Activated CD4-positive, alpha-beta T cell treated with anti-CD3 and anti-CD28 coated beads, Interleukin-2, amount 10 ng/mL, durations not matched to agents 7 days and 5 days (primary cell): ENCODE measurements around the gene PDE4D. TPM values are rescaled to one million over a fixed set of nuclear protein-coding genes. Genes with fewer than 3 reads are reported as not detected.

Experiments used
- CTCF ChIA-PET: fragments of 350-600 bp; sonication (Branson Sonifier 250); formaldehyde crosslinking; loops from one replicate; lab custom pipeline; 2021; ENCODE audit warnings: antibody characterized with exemption; lab: Charles Lee
- POLR2A ChIA-PET: fragments of 350-600 bp; sonication (Branson Sonifier 250); formaldehyde crosslinking; loops from one replicate; lab custom pipeline; 2021; ENCODE audit warnings: antibody characterized with exemption; lab: Charles Lee
- DNase-seq: peaks from one replicate; pipeline ENCODE4 v3.0.0-alpha.2; 2020
- H3K27ac Mint-ChIP-seq: one replicate; pipeline ENCODE4 v1.8.0; 2021; ENCODE audit warnings: mild to moderate bottlenecking, moderate library complexity, mixed read lengths
- H3K27me3 Mint-ChIP-seq: one replicate; pipeline ENCODE4 v1.8.0; 2021; ENCODE audit warnings: mixed read lengths
- H3K36me3 Mint-ChIP-seq: one replicate; pipeline ENCODE4 v1.8.0; 2021; ENCODE audit warnings: low read depth, mixed read lengths
- H3K4me1 Mint-ChIP-seq: one replicate; pipeline ENCODE4 v1.8.0; 2021; ENCODE audit warnings: mixed read lengths
- H3K4me3 Mint-ChIP-seq: one replicate; pipeline ENCODE4 v1.8.0; 2021; ENCODE audit warnings: mild to moderate bottlenecking, moderate library complexity, mixed read lengths
- H3K9me3 Mint-ChIP-seq: one replicate; pipeline ENCODE4 v1.8.0; 2021; ENCODE audit warnings: mixed read lengths
- total RNA-seq, 2 experiments: library from RNA; stranded (reverse); gene quantifications; one replicate each; pipeline ENCODE4 v1.2.3, GENCODE V29; 2021

Gene PDE4D
- total RNA-seq, 2 experiments from 2014 or later: 62.0 to 67.8 TPM

DNA sequence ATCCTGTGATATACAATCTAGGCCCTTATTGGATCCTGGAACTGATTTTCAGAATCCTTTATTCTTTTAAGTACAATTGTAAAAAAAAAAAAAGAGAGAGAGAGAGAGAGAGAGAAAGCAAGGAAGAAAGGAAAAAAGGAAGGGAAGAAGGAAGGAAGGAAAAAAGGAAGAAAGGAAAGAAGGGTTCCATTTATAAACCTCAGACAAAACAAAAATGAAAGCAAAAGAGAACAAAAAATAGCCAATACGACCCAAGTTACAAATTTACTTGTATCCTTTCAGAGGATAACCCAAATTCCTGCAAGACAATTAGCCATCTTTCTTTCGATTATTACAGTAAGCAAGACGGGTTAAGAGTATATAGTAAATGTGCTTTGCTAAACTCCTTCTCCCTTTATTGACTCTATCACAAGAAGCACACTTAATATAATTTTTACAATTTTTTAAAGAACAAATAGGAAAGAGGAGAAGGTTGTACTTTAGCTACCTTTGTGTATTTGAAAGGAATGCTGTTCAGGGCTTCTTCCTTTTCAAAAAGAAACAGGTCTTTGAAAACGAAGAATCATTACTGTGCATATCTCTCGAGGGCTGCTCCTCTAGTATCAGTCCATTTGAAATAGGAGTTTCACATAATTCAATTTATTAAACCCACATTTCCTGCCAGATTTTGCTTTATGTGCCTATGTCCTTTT lies 767.4 kb downstream of the PDE4D start:
- H3K4me3 Mint-ChIP-seq: no peak overlapping the region
- no peak overlapping the region for H3K27ac Mint-ChIP-seq
- ChIA-PET CTCF (interaction anchor here (0.9 kb wide), 1 partner anchor 90 kb away, joined by 3 read pairs; no protein-coding TSS in a partner anchor), POLR2A (interaction anchor here (1.2 kb wide), 1 partner anchor 90 kb away, joined by 4 read pairs; no protein-coding TSS in a partner anchor)
- DNase-seq: no peak
- H3K4me1 Mint-ChIP-seq: peaks cover 10% of the 10 kb centered on the region
- peaks cover 6% of the 10 kb centered on the region for H3K36me3 Mint-ChIP-seq
- peaks cover 4% of the 10 kb centered on the region for H3K9me3 Mint-ChIP-seq
- no peaks in the 10 kb centered on the region for H3K27me3 Mint-ChIP-seq

DNA sequence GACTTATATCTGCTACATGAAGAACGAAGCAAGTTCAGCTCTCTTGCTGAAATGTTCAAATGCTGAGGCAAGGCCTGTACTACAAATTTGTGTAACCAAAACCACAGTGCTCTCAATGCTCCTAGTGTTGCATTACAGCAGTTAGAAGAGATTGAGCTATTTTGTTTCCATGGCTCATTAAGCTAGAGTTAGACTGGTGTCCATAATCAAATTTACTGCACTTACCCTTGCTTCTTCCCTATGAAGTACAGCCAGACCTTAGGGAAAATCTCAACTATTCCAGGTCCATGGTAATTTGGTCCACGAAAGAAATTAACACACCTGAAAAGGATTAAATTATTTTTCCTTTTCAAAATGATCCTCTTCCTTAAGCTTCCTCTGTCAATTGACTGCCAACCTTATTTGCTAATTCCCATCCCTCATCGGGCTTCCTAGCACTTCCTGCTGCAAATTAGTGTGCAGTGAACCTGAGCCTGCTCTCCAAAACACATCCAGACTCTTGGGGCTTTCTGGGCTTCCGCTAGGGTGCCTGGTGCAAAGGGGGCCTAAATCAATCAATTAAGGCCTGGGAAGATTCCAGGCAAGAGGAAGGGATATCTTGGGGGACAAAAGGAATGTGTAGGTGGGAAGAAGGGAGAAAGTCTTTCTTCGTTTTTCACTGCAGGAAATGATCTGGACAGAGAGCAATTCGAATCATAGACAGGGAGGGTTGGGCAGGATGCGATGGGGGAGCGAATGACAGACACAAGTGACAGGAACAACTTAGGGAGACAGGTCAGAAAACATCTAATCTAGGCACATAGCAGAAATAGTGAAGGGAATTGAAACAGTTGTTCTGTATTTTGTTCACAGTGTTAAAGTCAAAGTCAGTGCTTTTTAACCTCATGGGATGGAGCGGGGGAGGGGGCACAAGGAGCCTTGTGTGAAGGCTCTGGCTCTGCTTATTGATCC lies 768.2 kb downstream of the PDE4D start:
- H3K36me3 Mint-ChIP-seq: peaks cover 10% of the 10 kb centered on the region
- H3K9me3 Mint-ChIP-seq: peaks cover 4% of the 10 kb centered on the region
- no peak overlapping the region for H3K27ac Mint-ChIP-seq
- H3K4me3 Mint-ChIP-seq: no peak overlapping the region
- DNase-seq: peak; percentile 47
- peaks cover 9% of the 10 kb centered on the region for H3K4me1 Mint-ChIP-seq
- ChIA-PET POLR2A (interaction anchor here (1.1 to 1.8 kb wide), 4 partner anchors 26 to 89 kb away, joined by 3 to 14 read pairs (median 8); no protein-coding TSS in a partner anchor), CTCF (interaction anchor here (1.0 to 2.7 kb wide), 8 partner anchors 10 to 93 kb away, joined by 3 to 11 read pairs (median 6); no protein-coding TSS in a partner anchor)
- H3K27me3 Mint-ChIP-seq: no peaks in the 10 kb centered on the region

GRCh38 chr5:59123595-59124561 lies 769.6 kb downstream of the PDE4D start:
- H3K4me1 Mint-ChIP-seq: peaks cover 11% of the 10 kb centered on the region
- peak; percentile 54 for DNase-seq
- peaks cover 4% of the 10 kb centered on the region for H3K9me3 Mint-ChIP-seq
- POLR2A ChIA-PET: interaction anchor here (0.5 to 1.8 kb wide), 5 partner anchors 24 to 1947 kb away, joined by 3 to 14 read pairs (median 4); no protein-coding TSS in a partner anchor
- H3K36me3 Mint-ChIP-seq: peaks cover 7% of the 10 kb centered on the region
- CTCF ChIA-PET: interaction anchor here (0.6 to 2.7 kb wide), 19 partner anchors 8 to 237 kb away, joined by 3 to 11 read pairs (median 4); no protein-coding TSS in a partner anchor
- H3K27ac Mint-ChIP-seq: no peak overlapping the region
- H3K4me3 Mint-ChIP-seq: no peak overlapping the region
- H3K27me3 Mint-ChIP-seq: no peaks in the 10 kb centered on the region

- H3K4me1 Mint-ChIP-seq: peaks cover 11% of the 10 kb centered on the region
- H3K36me3 Mint-ChIP-seq: peaks cover 7% of the 10 kb centered on the region
- DNase-seq: no peak
- ChIA-PET CTCF (interaction anchor here (0.6 to 2.0 kb wide), 3 partner anchors 9 to 13 kb away, joined by 3 to 12 read pairs (median 3); no protein-coding TSS in a partner anchor), POLR2A (no interaction called here)
- H3K27me3 Mint-ChIP-seq: no peaks in the 10 kb centered on the region
- no peak overlapping the region for H3K4me3 Mint-ChIP-seq
- no peak overlapping the region for H3K27ac Mint-ChIP-seq
- peaks cover 4% of the 10 kb centered on the region for H3K9me3 Mint-ChIP-seq
Measured at GRCh38 chr5:59119480-59119879, 774.0 kb downstream of the PDE4D start.

GRCh38 chr5:59117320-59117719 lies 776.2 kb downstream of the PDE4D start:
- Mint-ChIP-seq H3K27me3 (no peaks in the 10 kb centered on the region), H3K4me3 (no peak overlapping the region), H3K9me3 (peaks cover 6% of the 10 kb centered on the region), H3K27ac (no peak overlapping the region), H3K36me3 (peaks cover 7% of the 10 kb centered on the region), H3K4me1 (peaks cover 13% of the 10 kb centered on the region)
- ChIA-PET POLR2A (no interaction called here), CTCF (no interaction called here)
- DNase-seq: no peak

DNA sequence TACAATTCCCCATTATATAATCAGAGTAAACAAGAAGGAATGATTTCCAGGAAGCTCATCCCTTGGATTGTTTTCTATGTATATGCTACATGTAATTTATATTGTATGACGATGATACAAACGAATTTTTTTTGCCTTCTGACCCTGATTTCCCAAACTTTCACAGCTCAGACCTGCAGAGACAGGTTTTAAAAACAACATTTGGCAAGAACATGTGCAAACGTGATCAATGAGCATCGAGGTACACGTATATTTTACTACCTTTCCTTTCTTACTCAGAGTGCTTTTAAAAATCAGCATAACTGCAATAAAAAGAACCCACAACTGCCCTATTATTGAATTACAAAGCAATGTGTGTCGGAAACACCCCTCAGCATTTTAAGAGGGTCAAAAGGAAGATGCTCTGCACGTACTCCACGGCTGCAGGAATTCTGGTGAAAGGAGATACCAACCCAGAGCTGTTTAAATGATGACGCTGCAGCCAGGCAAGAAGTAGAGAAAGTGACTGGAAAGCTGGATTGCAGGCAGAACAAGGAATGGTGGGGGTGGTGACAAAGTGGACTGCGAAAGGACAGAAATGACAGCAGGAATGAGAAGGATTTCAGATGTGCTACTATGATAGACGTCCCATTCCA lies 777.2 kb downstream of the PDE4D start:
- Mint-ChIP-seq H3K4me1 (peaks cover 14% of the 10 kb centered on the region), H3K27me3 (no peaks in the 10 kb centered on the region), H3K27ac (no peak overlapping the region), H3K36me3 (peaks cover 4% of the 10 kb centered on the region), H3K4me3 (no peak overlapping the region), H3K9me3 (peaks cover 10% of the 10 kb centered on the region)
- CTCF ChIA-PET: interaction anchor here (1.2 to 1.3 kb wide), 2 partner anchors 8 to 13 kb away, joined by 5 to 7 read pairs; no protein-coding TSS in a partner anchor
- DNase-seq: no peak
- POLR2A ChIA-PET: no interaction called here

- ChIA-PET POLR2A (no interaction called here), CTCF (interaction anchor here (0.7 to 1.3 kb wide), 3 partner anchors 9 to 49 kb away, joined by 3 to 7 read pairs (median 5); no protein-coding TSS in a partner anchor)
- peaks cover 10% of the 10 kb centered on the region for H3K9me3 Mint-ChIP-seq
- H3K36me3 Mint-ChIP-seq: no peaks in the 10 kb centered on the region
- H3K27me3 Mint-ChIP-seq: no peaks in the 10 kb centered on the region
- H3K4me1 Mint-ChIP-seq: peaks cover 7% of the 10 kb centered on the region
- H3K4me3 Mint-ChIP-seq: no peak overlapping the region
- no peak for DNase-seq
- H3K27ac Mint-ChIP-seq: no peak overlapping the region
Measured at GRCh38 chr5:59115345-59115744, 778.2 kb downstream of the PDE4D start.

DNA sequence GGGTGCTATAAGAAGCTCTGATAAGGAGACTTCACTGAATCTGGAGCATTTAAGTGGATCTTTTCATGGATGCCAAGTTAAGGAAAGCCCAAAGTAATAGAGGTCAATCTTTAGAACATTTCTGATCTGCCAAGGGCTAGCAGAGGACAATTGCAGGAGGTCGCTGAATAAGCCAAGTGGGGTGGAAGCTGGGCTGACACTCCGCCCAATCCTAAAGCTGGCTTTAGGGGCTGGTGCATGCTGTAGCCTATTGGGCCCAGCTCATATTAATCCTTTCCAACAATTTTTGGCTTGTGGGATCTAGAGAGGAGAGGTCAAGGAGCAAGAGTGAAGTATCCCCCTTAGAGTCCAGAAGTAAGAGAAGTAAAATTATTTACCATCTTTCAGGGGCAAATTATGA lies 784.1 kb downstream of the PDE4D start:
- CTCF ChIA-PET: interaction anchor here (0.9 to 2.9 kb wide), 4 partner anchors 8 to 65 kb away, joined by 3 to 12 read pairs (median 5); no protein-coding TSS in a partner anchor

DNA sequence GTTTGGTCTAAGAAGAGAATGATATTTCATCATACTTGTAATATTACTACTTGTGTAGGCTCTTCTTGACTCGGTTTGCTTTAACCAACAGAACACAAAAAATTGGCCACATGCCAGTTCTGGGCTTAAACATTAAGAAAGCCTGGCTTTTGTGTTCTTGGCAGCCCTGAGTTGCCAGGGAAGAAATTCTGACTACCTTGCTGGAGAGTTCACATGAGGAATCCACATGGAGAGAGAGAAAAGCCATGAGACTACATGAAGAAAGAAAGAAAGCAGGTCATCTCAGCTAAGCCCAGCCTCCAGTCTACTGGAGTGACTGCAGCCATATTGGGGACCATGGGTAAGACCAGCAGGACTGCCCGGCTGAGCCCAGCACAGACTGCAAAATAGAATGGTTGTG lies 785.8 kb downstream of the PDE4D start:
- DNase-seq: no peak
- Mint-ChIP-seq H3K36me3 (peaks cover 3% of the 10 kb centered on the region), H3K4me1 (peaks cover 38% of the 10 kb centered on the region), H3K9me3 (peaks cover 8% of the 10 kb centered on the region), H3K27ac (no peak overlapping the region), H3K4me3 (no peak overlapping the region), H3K27me3 (no peaks in the 10 kb centered on the region)
- POLR2A ChIA-PET: no interaction called here
- CTCF ChIA-PET: interaction anchor here (1.9 to 2.8 kb wide), 2 partner anchors 16 to 20 kb away, joined by 6 to 10 read pairs; no protein-coding TSS in a partner anchor

More for the DNA sequence above, 784.1 kb downstream of the PDE4D start:
- POLR2A ChIA-PET: no interaction called here
- Mint-ChIP-seq H3K27me3 (no peaks in the 10 kb centered on the region), H3K4me3 (no peak overlapping the region), H3K9me3 (peaks cover 10% of the 10 kb centered on the region), H3K36me3 (no peaks in the 10 kb centered on the region), H3K27ac (no peak overlapping the region), H3K4me1 (peaks cover 25% of the 10 kb centered on the region)
- DNase-seq: no peak

- CTCF ChIA-PET: interaction anchor here (1.3 to 1.8 kb wide), 3 partner anchors 9 to 19 kb away, joined by 4 to 7 read pairs (median 6); no protein-coding TSS in a partner anchor
- Mint-ChIP-seq H3K27me3 (no peaks in the 10 kb centered on the region), H3K4me3 (no peak overlapping the region), H3K27ac (peak overlapping the region; percentile 55), H3K36me3 (peaks cover 11% of the 10 kb centered on the region), H3K9me3 (peaks cover 4% of the 10 kb centered on the region), H3K4me1 (peaks cover 52% of the 10 kb centered on the region)
- DNase-seq: peak; percentile 28
- POLR2A ChIA-PET: no interaction called here
Measured at GRCh38 chr5:59104400-59105127, 789.0 kb downstream of the PDE4D start.
